Esophagus (tissue), 2 donors: ENCODE measurements around the gene LCE1A. TPM values are rescaled to one million over a fixed set of nuclear protein-coding genes. Genes with fewer than 3 reads are reported as not detected.

Source experiments
- H3K27ac ChIP-seq, 2 donors: one replicate each; pipeline ENCODE4 v1.5.1; 2013; ENCODE audit warnings: low read depth in 2 of 2, mild to moderate bottlenecking in 2 of 2, inconsistent platforms in 1 of 2, low read length in 1 of 2, moderate library complexity in 1 of 2
- H3K27me3 ChIP-seq, 2 donors: one replicate each; pipeline ENCODE4 v1.6.1; 2013; ENCODE audit warnings: low read length in 2 of 2, control low read depth in 1 of 2, mild to moderate bottlenecking in 1 of 2; ENCODE audit not compliant: insufficient read depth in 2 of 2, control insufficient read depth in 1 of 2
- H3K36me3 ChIP-seq, 2 donors: one replicate each; pipeline ENCODE4 v1.6.1; 2013; ENCODE audit warnings: low read length in 1 of 2; ENCODE audit not compliant: control insufficient read depth in 2 of 2, insufficient read depth in 2 of 2
- H3K4me1 ChIP-seq, 2 donors: one replicate each; pipeline ENCODE4 v1.6.1; 2013; ENCODE audit warnings: low read length in 1 of 2; ENCODE audit not compliant: control insufficient read depth in 2 of 2, insufficient read depth in 2 of 2
- H3K4me3 ChIP-seq, 2 donors: one replicate each; pipeline ENCODE4 v1.5.1; 2013; ENCODE audit warnings: low read length in 2 of 2, mild to moderate bottlenecking in 2 of 2, low read depth in 1 of 2, moderate library complexity in 1 of 2
- H3K9me3 ChIP-seq, 2 donors: one replicate each; pipeline ENCODE4 v1.6.1; 2013; ENCODE audit warnings: mild to moderate bottlenecking in 2 of 2, low read depth in 1 of 2, low read length in 1 of 2, moderate library complexity in 1 of 2; ENCODE audit not compliant: control insufficient read depth in 2 of 2, insufficient read depth in 1 of 2
- WGBS, 2 donors: extraction: QIAGEN DNeasy Blood & Tissue Kit; methylation state at CpG; one replicate each; pipeline ENCODE4 v1.1.7; 2013; 5-methylcytosine and 5-hydroxymethylcytosine counted together
- polyA plus RNA-seq, 2 donors: library from polyadenylated mRNA; stranded (reverse); fragments of 200-250 nt; gene quantifications; one replicate each; pipeline ENCODE4 v1.2.3, GENCODE V29; 2013
- donor health status: healthy with polysubstance abuse.
- donor health status: Bipolar disorder and iron deficiency.

LCE1A gene
- polyA plus RNA-seq, 2 donors: not detected

GRCh38 chr1:152817309-152817708, 10.0 kb upstream of the LCE1A start:
- 62 to 71% methylated on average over 6 of the region's 6 CpGs for WGBS, 2 donors
- Histone ChIP-seq H3K4me1 (no peaks in the 10 kb centered on the region), H3K27me3 (no peaks in the 10 kb centered on the region), H3K9me3 (no peaks in the 10 kb centered on the region), H3K36me3 (no peaks in the 10 kb centered on the region), H3K4me3 (no peak overlapping the region), H3K27ac (no peak overlapping the region)

- Histone ChIP-seq H3K4me1 (peaks cover 0 to 2% of the 10 kb centered on the region in 2 donors), H3K27ac (no peak overlapping the region), H3K36me3 (no peaks in the 10 kb centered on the region), H3K9me3 (no peaks in the 10 kb centered on the region), H3K4me3 (no peak overlapping the region), H3K27me3 (no peaks in the 10 kb centered on the region)
- 45 to 57% methylated on average over 5 of the region's 5 CpGs for WGBS, 2 donors
Observed at GRCh38 chr1:152823294-152823693, 4.0 kb upstream of the LCE1A start.

GRCh38 chr1:152824964-152825363, 2.3 kb upstream of the LCE1A start:
- Histone ChIP-seq H3K9me3 (no peaks in the 10 kb centered on the region), H3K27me3 (no peaks in the 10 kb centered on the region), H3K4me1 (peaks cover 0 to 2% of the 10 kb centered on the region in 2 donors), H3K27ac (no peak overlapping the region), H3K36me3 (no peaks in the 10 kb centered on the region), H3K4me3 (no peak overlapping the region)

GRCh38 chr1:152836870-152837269, 9.6 kb downstream of the LCE1A start:
- Histone ChIP-seq H3K9me3 (no peaks in the 10 kb centered on the region), H3K27ac (no peak overlapping the region), H3K36me3 (no peaks in the 10 kb centered on the region), H3K4me3 (no peak overlapping the region), H3K27me3 (no peaks in the 10 kb centered on the region), H3K4me1 (no peaks in the 10 kb centered on the region)
- 38 to 43% methylated on average over 2 of the region's 2 CpGs for WGBS, 2 donors

GRCh38 chr1:152842556-152842955, 15.3 kb downstream of the LCE1A start, which contains the start of gene LCE6A:
Gene LCE6A, plus strand, starts transcription at chr1:152842856. Its CDS starts 665 bp downstream, at chr1:152843521.
- H3K27ac ChIP-seq: no peak within 1 kb of the TSS
- WGBS, 2 donors: 58 to 72% methylated on average over 3 of the region's 3 CpGs
- H3K4me3 ChIP-seq: no peak within 1 kb of the TSS
- no peaks in the 10 kb centered on the region for H3K27me3 ChIP-seq
- no peaks in the 10 kb centered on the region for H3K4me1 ChIP-seq
- H3K36me3 ChIP-seq: no peaks in the 10 kb centered on the region
- no peaks in the 10 kb centered on the region for H3K9me3 ChIP-seq

GRCh38 chr1:152855661-152856060, 28.4 kb downstream of the LCE1A start:
- WGBS, 2 donors: 42 to 54% methylated on average over 2 of the region's 2 CpGs
- Histone ChIP-seq H3K4me1 (no peaks in the 10 kb centered on the region), H3K4me3 (no peak overlapping the region), H3K9me3 (no peaks in the 10 kb centered on the region), H3K27ac (no peak overlapping the region), H3K36me3 (no peaks in the 10 kb centered on the region), H3K27me3 (no peaks in the 10 kb centered on the region)

- H3K27me3 ChIP-seq: no peaks in the 10 kb centered on the region
- no peak overlapping the region for H3K4me3 ChIP-seq
- H3K9me3 ChIP-seq: no peaks in the 10 kb centered on the region
- H3K4me1 ChIP-seq: peaks cover 0 to 1% of the 10 kb centered on the region in 2 donors
- H3K36me3 ChIP-seq: no peaks in the 10 kb centered on the region
- no peak overlapping the region for H3K27ac ChIP-seq
- WGBS, 2 donors: 49 to 50% methylated on average over 1 of the region's 1 CpG
Observed at GRCh38 chr1:152858062-152858461, 30.8 kb downstream of the LCE1A start.

GRCh38 chr1:152859696-152860095, 32.4 kb downstream of the LCE1A start, which contains the start of gene LCE7A:
Gene LCE7A, plus strand, starts transcription at chr1:152859996. Its CDS starts 702 bp downstream, at chr1:152860698.
- H3K4me1 ChIP-seq: peaks cover 0 to 1% of the 10 kb centered on the region in 2 donors
- H3K9me3 ChIP-seq: no peaks in the 10 kb centered on the region
- 88 to 93% methylated on average over 3 of the region's 3 CpGs for WGBS, 2 donors

GRCh38 chr1:152860129-152860528, 32.9 kb downstream of the LCE1A start:
- Histone ChIP-seq H3K4me1 (peaks cover 0 to 1% of the 10 kb centered on the region in 2 donors), H3K36me3 (no peaks in the 10 kb centered on the region)
- 84 to 86% methylated on average over 3 of the region's 3 CpGs for WGBS, 2 donors

More at GRCh38 chr1:152859696-152860095, 32.4 kb downstream of the LCE1A start, which contains the start of gene LCE7A:
- no peak within 1 kb of the TSS for H3K27ac ChIP-seq
- H3K4me3 ChIP-seq: no peak within 1 kb of the TSS
- H3K27me3 ChIP-seq: no peaks in the 10 kb centered on the region
- H3K36me3 ChIP-seq: no peaks in the 10 kb centered on the region

GRCh38 chr1:152861374-152861773, 34.1 kb downstream of the LCE1A start:
- Histone ChIP-seq H3K4me1 (peaks cover 0 to 1% of the 10 kb centered on the region in 2 donors), H3K4me3 (no peak overlapping the region)

More at GRCh38 chr1:152860129-152860528, 32.9 kb downstream of the LCE1A start:
- H3K9me3 ChIP-seq: no peaks in the 10 kb centered on the region
- H3K27me3 ChIP-seq: no peaks in the 10 kb centered on the region
- no peak overlapping the region for H3K4me3 ChIP-seq
- no peak overlapping the region for H3K27ac ChIP-seq

More at GRCh38 chr1:152861374-152861773, 34.1 kb downstream of the LCE1A start:
- H3K36me3 ChIP-seq: no peaks in the 10 kb centered on the region
- H3K9me3 ChIP-seq: no peaks in the 10 kb centered on the region
- WGBS, 2 donors: 74 to 88% methylated on average over 4 of the region's 4 CpGs
- no peak overlapping the region for H3K27ac ChIP-seq
- no peaks in the 10 kb centered on the region for H3K27me3 ChIP-seq
